GM12878 (cell line): ENCODE data around the gene CRTC1. TPM values are rescaled to one million over a fixed set of nuclear protein-coding genes. Genes with fewer than 3 reads are reported as not detected.
A peak's percentile ranks its signal among the peaks of the same experiment; 100 is the strongest.

ENCODE experiments used
- ATAC-seq: fragments of 200-7000 bp; cut with Tn5 transposase; 3 replicates; pipeline ENCODE4 v1.9.1; 2020; ENCODE audit warnings: mild to moderate bottlenecking, moderate library complexity
- BruUV-seq: library from RNA; stranded (reverse); fragments of 400-500 nt; replicated peaks from 2 replicates; lab custom pipeline; 2021; lab: Mats Ljungman, UMichigan
- CTCF ChIA-PET: fragments of 300-600 bp; sonication (Branson Sonifier 250); formaldehyde crosslinking; extraction: SDS; loops from one replicate; lab custom pipeline; 2021; ENCODE audit warnings: inconsistent platforms; lab: Yijun Ruan, JAX
- POLR2A ChIA-PET: fragments of 350-600 bp; formaldehyde crosslinking; extraction: SDS; loops from one replicate; lab custom pipeline; 2021; ENCODE audit warnings: inconsistent platforms; lab: Charles Lee
- RAD21 ChIA-PET: fragments of 300-600 bp; sonication (Branson Sonifier 250); formaldehyde crosslinking; loops from one replicate; lab custom pipeline; 2023; ENCODE audit warnings: antibody characterized with exemption; ENCODE audit not compliant: unreplicated experiment; lab: Charles Lee
- SMC1A ChIA-PET: fragments of 300-600 bp; sonication (Branson Sonifier 250); formaldehyde crosslinking; loops from one replicate; lab custom pipeline; 2023; ENCODE audit not compliant: unreplicated experiment, uncharacterized antibody; lab: Charles Lee
- DNase-seq: peaks from one replicate; pipeline ENCODE4 v3.0.0-alpha.2; 2011; ENCODE audit warnings: low read depth, low spot score
- FAIRE-seq: peaks from 3 replicates; lab custom pipeline; 2011; peaks lifted over from hg19 to GRCh38; lab: Jason Lieb, UNC
- H2AFZ ChIP-seq: 2 replicates; pipeline ENCODE4 v1.6.0; 2011; ENCODE audit warnings: low read depth, low read length, control low read depth; ENCODE audit not compliant: control insufficient read depth
- H3K27ac ChIP-seq: 2 replicates; pipeline ENCODE4 v1.5.1; 2011; ENCODE audit warnings: control low read depth; ENCODE audit not compliant: control insufficient read depth, insufficient read depth
- H3K27me3 ChIP-seq, 2 experiments: replicated peaks in 1 of 2; 2 replicates each; pipeline versions ENCODE4 v1.6.0 to v1.6.1; 2011; ENCODE audit warnings: low read length in 1 of 2; ENCODE audit not compliant: control insufficient read depth in 2 of 2, insufficient read depth in 2 of 2
- H3K36me3 ChIP-seq, 2 experiments: 2 replicates each; pipeline ENCODE4 v1.5.1; 2011; ENCODE audit warnings: low read length in 1 of 2; ENCODE audit not compliant: control insufficient read depth in 2 of 2, insufficient read depth in 2 of 2
- H3K4me1 ChIP-seq: 2 replicates; pipeline ENCODE4 v1.6.1; 2011; ENCODE audit warnings: mild to moderate bottlenecking, low read length, moderate library complexity, mixed read lengths; ENCODE audit not compliant: control insufficient read depth, insufficient read depth
- H3K4me2 ChIP-seq: 2 replicates; pipeline ENCODE4 v1.6.0; 2011; ENCODE audit warnings: control low read depth; ENCODE audit not compliant: control insufficient read depth, insufficient read depth
- H3K4me3 ChIP-seq: fragments of 200-600 bp; sonication (generic); 2 replicates; pipeline ENCODE4 v1.5.1; 2016
- H3K79me2 ChIP-seq: 2 replicates; pipeline ENCODE4 v1.6.0; 2011; ENCODE audit warnings: low read length; ENCODE audit not compliant: control insufficient read depth, insufficient read depth
- H3K9ac ChIP-seq: 2 replicates; pipeline ENCODE4 v1.8.0; 2011; ENCODE audit warnings: low read length, control low read depth, mixed read lengths; ENCODE audit not compliant: control insufficient read depth, insufficient read depth
- H3K9me3 ChIP-seq: replicated peaks from 3 replicates; pipeline ENCODE4 v1.5.1; 2011; ENCODE audit warnings: mild to moderate bottlenecking, low read length; ENCODE audit not compliant: control insufficient read depth, insufficient read depth
- H4K20me1 ChIP-seq: 2 replicates; pipeline ENCODE4 v1.6.0; 2011; ENCODE audit not compliant: control insufficient read depth, insufficient read depth
- BCL11A ChIP-seq: IDR thresholded peaks from 2 replicates; pipeline ENCODE4 v1.6.1; 2011; ENCODE audit warnings: low read depth, low read length
- ETV6 ChIP-seq, 2 experiments: fragments of 450-650 bp in 1 of 2; IDR thresholded peaks in 1 of 2; conservative IDR thresholded peaks in 1 of 2; 2 replicates each; pipeline ENCODE4 v1.6.1; 2014; ENCODE audit warnings: antibody characterized with exemption in 1 of 2, borderline replicate concordance in 1 of 2, low read depth in 1 of 2, mild to moderate bottlenecking in 1 of 2, moderate library complexity in 1 of 2
- RAD21 ChIP-seq: IDR thresholded peaks from 2 replicates; pipeline ENCODE4 v1.6.1; 2011; ENCODE audit warnings: mild to moderate bottlenecking, low read depth, low read length, moderate library complexity; ENCODE audit not compliant: insufficient read depth
- SMC3 ChIP-seq: IDR thresholded peaks from 2 replicates; pipeline ENCODE4 v1.6.1; 2011; ENCODE audit warnings: low read length, improper control_type of control experiment, borderline replicate concordance
- WGBS: methylation state at CpG from one replicate; pipeline ENCODE4 v1.1.6; 2016; ENCODE audit warnings: low lambda C conversion rate; ENCODE audit not compliant: insufficient replicate concordance, insufficient coverage; ENCODE audit errors: missing lambda C conversion rate; 5-methylcytosine and 5-hydroxymethylcytosine counted together
- in situ Hi-C: fragments of 300-500 bp; cut with MboI; formaldehyde crosslinking; loops from 9 replicates; pipeline ENCODE4 v1.14.3; 2018; ENCODE audit warnings: mixed read lengths
- intact Hi-C: fragments of 100-400 bp; cut with micrococcal nuclease; formaldehyde crosslinking; loops from one replicate; pipeline ENCODE4 v1.14.2; 2022; ENCODE audit not compliant: unreplicated experiment
- polyA plus RNA-seq, 11 experiments: library from polyadenylated mRNA; depleted of rRNA in 4 of 11; unstranded in 6 of 11; stranded (reverse) in 5 of 11; fragments of >200 nt; fragmentation: Nextera tagmentation in 4 of 11; fragmentation: Illumina TruSeq in 1 of 11; extraction: Ambion mirVana in 4 of 11; extraction: Trizol in 1 of 11; gene quantifications; 1 replicate in 1 of 11; 2 replicates in 10 of 11; pipeline versions ENCODE4 v1.2.1 to v1.2.3, GENCODE V29; 2011 to 2016; ENCODE audit warnings: inconsistent platforms in 2 of 11, missing spikeins in 2 of 11, low read depth in 1 of 11
- total RNA-seq, 4 experiments: library from RNA; depleted of rRNA in 3 of 4; stranded (reverse); fragments of >200 nt in 3 of 4; fragmentation: Illumina TruSeq in 1 of 4; extraction: Trizol in 1 of 4; gene quantifications; 2 replicates each; pipeline versions ENCODE4 v1.2.1 to v1.2.3, GENCODE V29; 2013 to 2021
- TF ChIP-seq, protein P1 (sequence below), 3 experiments: IDR thresholded peaks in 2 of 3; conservative IDR thresholded peaks in 1 of 3; 2 replicates each; pipeline ENCODE4 v1.5.1; 2011; ENCODE audit warnings: low read depth in 3 of 3, low read length in 3 of 3, mild to moderate bottlenecking in 3 of 3, control low read depth in 2 of 3, moderate library complexity in 2 of 3, inconsistent platforms in 1 of 3, mixed read lengths in 1 of 3; ENCODE audit not compliant: control insufficient read depth in 2 of 3, insufficient read depth in 1 of 3; ENCODE audit errors: extremely low read depth in 1 of 3
- TF ChIP-seq, protein P2 (sequence below): fragments of 450-650 bp; formaldehyde crosslinking; IDR thresholded peaks from 2 replicates; pipeline ENCODE4 v1.5.0; 2022; ENCODE audit warnings: mild to moderate bottlenecking, missing genetic modification characterization

Gene CRTC1
- total and polyA plus RNA-seq, 10 of the 15 experiments (the other 5 are each of a cell fraction or from before 2014, with no cell fraction given), result 0.02 to 4.6 (median 1.1) TPM; not detected in 1

DNA sequence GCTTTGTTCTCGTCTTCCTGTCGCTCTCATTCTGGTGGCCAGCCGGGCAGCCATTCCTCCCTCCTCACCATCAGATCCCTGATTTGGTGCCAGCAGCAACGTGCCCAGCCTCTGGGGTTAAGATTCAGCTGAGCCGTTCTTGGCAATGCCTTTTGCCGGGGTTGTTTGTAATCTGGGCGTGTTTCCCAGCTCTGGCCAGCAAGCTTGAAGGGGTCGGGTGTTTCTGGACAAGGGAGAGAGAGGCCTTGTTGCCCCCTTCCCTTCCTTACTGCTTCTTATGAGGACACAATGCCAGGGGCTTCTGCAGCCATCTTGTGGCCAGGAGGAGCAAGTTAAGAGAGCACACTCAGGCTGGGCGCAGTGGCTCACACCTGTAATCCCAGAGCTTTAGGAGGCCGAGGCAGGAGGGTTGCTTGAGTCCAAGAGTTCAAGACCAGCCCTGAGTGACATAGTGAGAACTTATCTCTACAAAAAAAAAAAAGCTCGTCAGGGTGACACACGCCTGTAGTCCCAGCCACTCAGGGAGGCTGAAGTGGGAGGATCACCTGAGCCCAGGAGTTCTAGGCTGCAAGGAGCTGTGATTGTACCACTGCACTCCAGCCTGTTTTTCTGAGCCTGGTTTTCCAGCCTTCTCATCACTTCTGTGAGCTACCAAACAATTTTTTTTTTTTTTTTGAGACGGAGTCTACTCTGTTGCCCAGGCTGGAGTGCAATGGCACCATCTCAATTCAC lies 10.7 kb upstream of the CRTC1 start:
- ATAC-seq, result peak; percentile 45; the same call in 1 of the 3 replicates
- peaks cover 0 to 10% of the 10 kb centered on the region in 2 experiments; a peak in 2 of 4 replicates for H3K36me3 ChIP-seq
- no peak for DNase-seq
- no peak overlapping the region for H3K27ac ChIP-seq
- no peaks in the 10 kb centered on the region for H3K4me1 ChIP-seq
- BruUV-seq, result no TSS peak
- FAIRE-seq, result no peak
- intact Hi-C loops, result no loop called here
- no peaks in the 10 kb centered on the region for H3K27me3 ChIP-seq
- TF ChIP-seq ETV6 (conservative IDR thresholded peaks at IDR 0.05 in 1 of 2, IDR thresholded peaks at IDR 0.05 in 1 of 2; ENCODE audit: borderline replicate concordance in 1 of 2, low read depth in 1 of 2) (no peak), RAD21 (peak; percentile 38), BCL11A (no peak), SMC3 (peak; percentile 16; the same call in 1 of the 2 replicates)
- TF ChIP-seq, protein P1, sequence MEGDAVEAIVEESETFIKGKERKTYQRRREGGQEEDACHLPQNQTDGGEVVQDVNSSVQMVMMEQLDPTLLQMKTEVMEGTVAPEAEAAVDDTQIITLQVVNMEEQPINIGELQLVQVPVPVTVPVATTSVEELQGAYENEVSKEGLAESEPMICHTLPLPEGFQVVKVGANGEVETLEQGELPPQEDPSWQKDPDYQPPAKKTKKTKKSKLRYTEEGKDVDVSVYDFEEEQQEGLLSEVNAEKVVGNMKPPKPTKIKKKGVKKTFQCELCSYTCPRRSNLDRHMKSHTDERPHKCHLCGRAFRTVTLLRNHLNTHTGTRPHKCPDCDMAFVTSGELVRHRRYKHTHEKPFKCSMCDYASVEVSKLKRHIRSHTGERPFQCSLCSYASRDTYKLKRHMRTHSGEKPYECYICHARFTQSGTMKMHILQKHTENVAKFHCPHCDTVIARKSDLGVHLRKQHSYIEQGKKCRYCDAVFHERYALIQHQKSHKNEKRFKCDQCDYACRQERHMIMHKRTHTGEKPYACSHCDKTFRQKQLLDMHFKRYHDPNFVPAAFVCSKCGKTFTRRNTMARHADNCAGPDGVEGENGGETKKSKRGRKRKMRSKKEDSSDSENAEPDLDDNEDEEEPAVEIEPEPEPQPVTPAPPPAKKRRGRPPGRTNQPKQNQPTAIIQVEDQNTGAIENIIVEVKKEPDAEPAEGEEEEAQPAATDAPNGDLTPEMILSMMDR (IDR thresholded peaks at IDR 0.05 in 2 of 3, conservative IDR thresholded peaks at IDR 0.05 in 1 of 3; ENCODE audit: control insufficient read depth in 2 of 3, extremely low read depth in 1 of 3, insufficient read depth in 1 of 3, low read depth in 3 of 3, low read length in 3 of 3), result peak in 2 of 3 experiments; percentile 10 to 24; a peak in 3 of 6 replicates
- TF ChIP-seq, protein P2, sequence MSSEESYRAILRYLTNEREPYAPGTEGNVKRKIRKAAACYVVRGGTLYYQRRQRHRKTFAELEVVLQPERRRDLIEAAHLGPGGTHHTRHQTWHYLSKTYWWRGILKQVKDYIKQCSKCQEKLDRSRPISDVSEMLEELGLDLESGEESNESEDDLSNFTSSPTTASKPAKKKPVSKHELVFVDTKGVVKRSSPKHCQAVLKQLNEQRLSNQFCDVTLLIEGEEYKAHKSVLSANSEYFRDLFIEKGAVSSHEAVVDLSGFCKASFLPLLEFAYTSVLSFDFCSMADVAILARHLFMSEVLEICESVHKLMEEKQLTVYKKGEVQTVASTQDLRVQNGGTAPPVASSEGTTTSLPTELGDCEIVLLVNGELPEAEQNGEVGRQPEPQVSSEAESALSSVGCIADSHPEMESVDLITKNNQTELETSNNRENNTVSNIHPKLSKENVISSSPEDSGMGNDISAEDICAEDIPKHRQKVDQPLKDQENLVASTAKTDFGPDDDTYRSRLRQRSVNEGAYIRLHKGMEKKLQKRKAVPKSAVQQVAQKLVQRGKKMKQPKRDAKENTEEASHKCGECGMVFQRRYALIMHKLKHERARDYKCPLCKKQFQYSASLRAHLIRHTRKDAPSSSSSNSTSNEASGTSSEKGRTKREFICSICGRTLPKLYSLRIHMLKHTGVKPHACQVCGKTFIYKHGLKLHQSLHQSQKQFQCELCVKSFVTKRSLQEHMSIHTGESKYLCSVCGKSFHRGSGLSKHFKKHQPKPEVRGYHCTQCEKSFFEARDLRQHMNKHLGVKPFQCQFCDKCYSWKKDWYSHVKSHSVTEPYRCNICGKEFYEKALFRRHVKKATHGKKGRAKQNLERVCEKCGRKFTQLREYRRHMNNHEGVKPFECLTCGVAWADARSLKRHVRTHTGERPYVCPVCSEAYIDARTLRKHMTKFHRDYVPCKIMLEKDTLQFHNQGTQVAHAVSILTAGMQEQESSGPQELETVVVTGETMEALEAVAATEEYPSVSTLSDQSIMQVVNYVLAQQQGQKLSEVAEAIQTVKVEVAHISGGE (CRISPR knock-in tag), result no peak
- TF ChIP-seq, all 136 proteins: peak for 3
- SMC1A ChIA-PET, result interaction anchor here (0.8 to 1.2 kb wide), 3 partner anchors 10 to 153 kb away, joined by 3 to 5 read pairs (median 4); no protein-coding TSS in a partner anchor
- in situ Hi-C loops, result loop anchor here (10.0 kb wide), 1 partner anchor 218 kb away; no protein-coding TSS in a partner anchor
- Histone ChIP-seq H3K4me3 (no peak overlapping the region), H3K9ac (no peak overlapping the region), H2AFZ (no peak overlapping the region), H3K79me2 (no peaks in the 10 kb centered on the region), H3K9me3 (no peaks in the 10 kb centered on the region), H4K20me1 (no peaks in the 10 kb centered on the region), H3K4me2 (no peak overlapping the region)
- 56% methylated on average over 13 of the region's 13 CpGs for WGBS
- CTCF ChIA-PET, result interaction anchor here (0.6 to 1.9 kb wide), 6 partner anchors 48 to 173 kb away, joined by 3 to 4 read pairs (median 4); partner anchors contain the start of gene ELL
- RAD21 ChIA-PET, result no interaction called here
- POLR2A ChIA-PET, result no interaction called here
